Measurements from ENCODE around the gene EMILIN2.

Gene EMILIN2

GRCh38 chr18:2903006-2903405 is 56.2 kb downstream of the EMILIN2 start:
- Histone ChIP-seq H3K4me1 (ENCODE audit: control insufficient read depth, insufficient read depth, low read length) (peaks cover 45% of the 10 kb centered on the region), H3K36me3 (ENCODE audit: control insufficient read depth, insufficient read depth, low read length, severe bottlenecking) (no peaks in the 10 kb centered on the region), H3K27me3 (replicated peaks; ENCODE audit: control insufficient read depth, insufficient read depth, low read length) (no peaks in the 10 kb centered on the region), H3K9me3 (ENCODE audit: control insufficient read depth, low read length) (no peaks in the 10 kb centered on the region), H3K4me3 (ENCODE audit: low read length) (no peak overlapping the region), H3K9ac (ENCODE audit: low read length) (peak overlapping the region; percentile 52)
- DNase-seq (ENCODE audit: low read depth) = peak; percentile 89

- H3K4me3 ChIP-seq (ENCODE audit: low read length) = peak overlapping the region; percentile 76
These were observed 59.3 kb downstream of the EMILIN2 start for GRCh38 chr18:2905854-2906703.

GRCh38 chr18:2906704-2907549 is 60.1 kb downstream of the EMILIN2 start:
- peak overlapping the region; percentile 76 for H3K4me3 ChIP-seq (ENCODE audit: low read length)
- peaks cover 16% of the 10 kb centered on the region for H3K36me3 ChIP-seq (ENCODE audit: control insufficient read depth, insufficient read depth, low read length, severe bottlenecking)
- peaks cover 17% of the 10 kb centered on the region for H3K4me1 ChIP-seq (ENCODE audit: control insufficient read depth, insufficient read depth, low read length)
- H3K27me3 ChIP-seq (replicated peaks; ENCODE audit: control insufficient read depth, insufficient read depth, low read length) = no peaks in the 10 kb centered on the region
- H3K9ac ChIP-seq (ENCODE audit: low read length) = peak overlapping the region; percentile 84
- no peaks in the 10 kb centered on the region for H3K9me3 ChIP-seq (ENCODE audit: control insufficient read depth, low read length)
- DNase-seq (ENCODE audit: low read depth) = peak; percentile 56

More at GRCh38 chr18:2905854-2906703, 59.3 kb downstream of the EMILIN2 start:
- Histone ChIP-seq H3K4me1 (ENCODE audit: control insufficient read depth, insufficient read depth, low read length) (peaks cover 26% of the 10 kb centered on the region), H3K9me3 (ENCODE audit: control insufficient read depth, low read length) (no peaks in the 10 kb centered on the region), H3K27me3 (replicated peaks; ENCODE audit: control insufficient read depth, insufficient read depth, low read length) (no peaks in the 10 kb centered on the region), H3K9ac (ENCODE audit: low read length) (peak overlapping the region; percentile 84), H3K36me3 (ENCODE audit: control insufficient read depth, insufficient read depth, low read length, severe bottlenecking) (peaks cover 11% of the 10 kb centered on the region)
- DNase-seq (ENCODE audit: low read depth) = no peak

- H3K4me3 ChIP-seq (ENCODE audit: low read length) = peak overlapping the region; percentile 76
- peaks cover 17% of the 10 kb centered on the region for H3K36me3 ChIP-seq (ENCODE audit: control insufficient read depth, insufficient read depth, low read length, severe bottlenecking)
- no peaks in the 10 kb centered on the region for H3K9me3 ChIP-seq (ENCODE audit: control insufficient read depth, low read length)
- no peak overlapping the region for H3K9ac ChIP-seq (ENCODE audit: low read length)
- peaks cover 10% of the 10 kb centered on the region for H3K4me1 ChIP-seq (ENCODE audit: control insufficient read depth, insufficient read depth, low read length)
- DNase-seq (ENCODE audit: low read depth) = no peak
- no peaks in the 10 kb centered on the region for H3K27me3 ChIP-seq (replicated peaks; ENCODE audit: control insufficient read depth, insufficient read depth, low read length)
These were observed 60.8 kb downstream of the EMILIN2 start for GRCh38 chr18:2907550-2908135.

- peaks cover 25% of the 10 kb centered on the region for H3K36me3 ChIP-seq (ENCODE audit: control insufficient read depth, insufficient read depth, low read length, severe bottlenecking)
- H3K4me3 ChIP-seq (ENCODE audit: low read length) = no peak overlapping the region
- peaks cover 4% of the 10 kb centered on the region for H3K4me1 ChIP-seq (ENCODE audit: control insufficient read depth, insufficient read depth, low read length)
- no peaks in the 10 kb centered on the region for H3K27me3 ChIP-seq (replicated peaks; ENCODE audit: control insufficient read depth, insufficient read depth, low read length)
- H3K9ac ChIP-seq (ENCODE audit: low read length) = no peak overlapping the region
- H3K9me3 ChIP-seq (ENCODE audit: control insufficient read depth, low read length) = no peaks in the 10 kb centered on the region
- no peak for DNase-seq (ENCODE audit: low read depth)
These were observed 61.5 kb downstream of the EMILIN2 start for GRCh38 chr18:2908166-2908945.

- Histone ChIP-seq H3K4me3 (ENCODE audit: low read length) (no peak overlapping the region), H3K27me3 (replicated peaks; ENCODE audit: control insufficient read depth, insufficient read depth, low read length) (no peaks in the 10 kb centered on the region), H3K36me3 (ENCODE audit: control insufficient read depth, insufficient read depth, low read length, severe bottlenecking) (peaks cover 30% of the 10 kb centered on the region), H3K9ac (ENCODE audit: low read length) (no peak overlapping the region), H3K4me1 (ENCODE audit: control insufficient read depth, insufficient read depth, low read length) (peaks cover under 1% of the 10 kb centered on the region), H3K9me3 (ENCODE audit: control insufficient read depth, low read length) (no peaks in the 10 kb centered on the region)
- no peak for DNase-seq (ENCODE audit: low read depth)
These were observed 62.1 kb downstream of the EMILIN2 start for GRCh38 chr18:2908946-2909335.

- no peak overlapping the region for H3K4me3 ChIP-seq (ENCODE audit: low read length)
- H3K9me3 ChIP-seq (ENCODE audit: control insufficient read depth, low read length) = no peaks in the 10 kb centered on the region
- DNase-seq (ENCODE audit: low read depth) = no peak
- H3K27me3 ChIP-seq (replicated peaks; ENCODE audit: control insufficient read depth, insufficient read depth, low read length) = no peaks in the 10 kb centered on the region
- H3K36me3 ChIP-seq (ENCODE audit: control insufficient read depth, insufficient read depth, low read length, severe bottlenecking) = peaks cover 35% of the 10 kb centered on the region
- peaks cover 7% of the 10 kb centered on the region for H3K4me1 ChIP-seq (ENCODE audit: control insufficient read depth, insufficient read depth, low read length)
- no peak overlapping the region for H3K9ac ChIP-seq (ENCODE audit: low read length)
These were observed 62.8 kb downstream of the EMILIN2 start for GRCh38 chr18:2909431-2910140.

GRCh38 chr18:2910261-2910660 is 63.5 kb downstream of the EMILIN2 start:
- no peak overlapping the region for H3K9ac ChIP-seq (ENCODE audit: low read length)
- no peak overlapping the region for H3K4me3 ChIP-seq (ENCODE audit: low read length)
- peaks cover 12% of the 10 kb centered on the region for H3K4me1 ChIP-seq (ENCODE audit: control insufficient read depth, insufficient read depth, low read length)
- no peaks in the 10 kb centered on the region for H3K9me3 ChIP-seq (ENCODE audit: control insufficient read depth, low read length)
- DNase-seq (ENCODE audit: low read depth) = no peak
- peaks cover 35% of the 10 kb centered on the region for H3K36me3 ChIP-seq (ENCODE audit: control insufficient read depth, insufficient read depth, low read length, severe bottlenecking)
- H3K27me3 ChIP-seq (replicated peaks; ENCODE audit: control insufficient read depth, insufficient read depth, low read length) = no peaks in the 10 kb centered on the region

- Histone ChIP-seq H3K36me3 (ENCODE audit: control insufficient read depth, insufficient read depth, low read length, severe bottlenecking) (peaks cover 37% of the 10 kb centered on the region), H3K27me3 (replicated peaks; ENCODE audit: control insufficient read depth, insufficient read depth, low read length) (no peaks in the 10 kb centered on the region)
- DNase-seq (ENCODE audit: low read depth) = no peak
These were observed 64.1 kb downstream of the EMILIN2 start for GRCh38 chr18:2910751-2911425.

GRCh38 chr18:2911533-2911932 is 64.7 kb downstream of the EMILIN2 start:
- Histone ChIP-seq H3K27me3 (replicated peaks; ENCODE audit: control insufficient read depth, insufficient read depth, low read length) (no peaks in the 10 kb centered on the region), H3K4me1 (ENCODE audit: control insufficient read depth, insufficient read depth, low read length) (peaks cover 12% of the 10 kb centered on the region), H3K9ac (ENCODE audit: low read length) (no peak overlapping the region), H3K36me3 (ENCODE audit: control insufficient read depth, insufficient read depth, low read length, severe bottlenecking) (peaks cover 44% of the 10 kb centered on the region), H3K9me3 (ENCODE audit: control insufficient read depth, low read length) (no peaks in the 10 kb centered on the region), H3K4me3 (ENCODE audit: low read length) (no peak overlapping the region)
- DNase-seq (ENCODE audit: low read depth) = no peak

More at GRCh38 chr18:2910751-2911425, 64.1 kb downstream of the EMILIN2 start:
- Histone ChIP-seq H3K9ac (ENCODE audit: low read length) (no peak overlapping the region), H3K4me1 (ENCODE audit: control insufficient read depth, insufficient read depth, low read length) (peaks cover 12% of the 10 kb centered on the region), H3K9me3 (ENCODE audit: control insufficient read depth, low read length) (no peaks in the 10 kb centered on the region), H3K4me3 (ENCODE audit: low read length) (no peak overlapping the region)

All from adipocyte (in vitro differentiated cells).